Subcutaneous abdominal adipose tissue (tissue), 5 donors: Measurements from ENCODE around the gene MAP1S.

ENCODE experiments used
- H3K27ac ChIP-seq: one replicate; pipeline ENCODE4 v1.7.0; 2013; ENCODE audit warnings: low read depth, mild to moderate bottlenecking, inconsistent platforms, low read length, moderate library complexity
- H3K27me3 ChIP-seq, 5 donors: one replicate each; pipeline ENCODE4 v1.7.0; 2013; ENCODE audit warnings: low read length in 5 of 5, inconsistent platforms in 1 of 5; ENCODE audit not compliant: control insufficient read depth in 5 of 5, insufficient read depth in 4 of 5
- H3K36me3 ChIP-seq, 5 donors: one replicate each; pipeline ENCODE4 v1.7.0; 2013; ENCODE audit warnings: low read length in 5 of 5; ENCODE audit not compliant: control insufficient read depth in 5 of 5, insufficient read depth in 5 of 5
- H3K4me1 ChIP-seq, 5 donors: one replicate each; pipeline ENCODE4 v1.7.0; 2013; ENCODE audit warnings: low read length in 5 of 5, mild to moderate bottlenecking in 3 of 5, moderate library complexity in 1 of 5; ENCODE audit not compliant: control insufficient read depth in 5 of 5, insufficient read depth in 5 of 5
- H3K4me3 ChIP-seq, 5 donors: one replicate each; pipeline ENCODE4 v1.7.0; 2013; ENCODE audit warnings: low read length in 5 of 5, low read depth in 1 of 5
- H3K9ac ChIP-seq, 5 donors: one replicate each; pipeline ENCODE4 v1.7.0; 2013; ENCODE audit warnings: low read length in 5 of 5, mild to moderate bottlenecking in 4 of 5, moderate library complexity in 3 of 5
- H3K9me3 ChIP-seq, 5 donors: one replicate each; pipeline ENCODE4 v1.7.0; 2013; ENCODE audit warnings: low read length in 5 of 5; ENCODE audit not compliant: control insufficient read depth in 5 of 5
- donor health status: healthy.
- donor health status: healthy.
- donor health status: healthy.
- donor health status: healthy.
- donor health status: healthy.

The MAP1S gene

GRCh38 chr19:17758515-17758914, 39.2 kb downstream of the MAP1S start:
- H3K4me1 ChIP-seq = peaks cover 0 to 11% (median 3%) of the 10 kb centered on the region in 5 donors

DNA sequence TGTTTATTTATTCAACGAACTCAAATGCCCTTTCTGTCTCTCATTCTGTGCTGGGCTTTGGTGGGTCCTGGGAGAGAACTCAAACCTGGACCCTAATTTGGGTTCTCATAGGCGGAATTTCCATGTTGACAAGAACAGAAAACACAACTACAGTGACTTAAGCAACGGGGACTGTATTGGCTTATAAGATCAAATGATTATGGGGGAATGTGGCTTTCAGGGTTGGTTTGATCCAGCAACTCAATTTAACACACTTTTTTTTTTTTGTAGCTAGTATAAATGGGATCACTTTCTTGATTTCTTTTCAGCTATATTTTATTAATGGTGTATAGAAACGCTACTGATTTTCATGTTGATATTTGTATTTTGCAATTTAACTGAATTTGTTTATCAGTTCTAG, 41.9 kb downstream of the MAP1S start:
- H3K4me1 ChIP-seq = peaks cover 0 to 12% (median 4%) of the 10 kb centered on the region in 5 donors
- H3K9ac ChIP-seq = no peak overlapping the region
- no peaks in the 10 kb centered on the region for H3K36me3 ChIP-seq
- H3K9me3 ChIP-seq = no peaks in the 10 kb centered on the region
- peaks cover 0 to 6% (median 0%) of the 10 kb centered on the region in 5 donors for H3K27me3 ChIP-seq
- H3K4me3 ChIP-seq = no peak overlapping the region
- H3K27ac ChIP-seq = no peak overlapping the region

More at GRCh38 chr19:17758515-17758914, 39.2 kb downstream of the MAP1S start:
- no peak overlapping the region for H3K27ac ChIP-seq
- no peak overlapping the region for H3K9ac ChIP-seq
- H3K27me3 ChIP-seq = peaks cover 0 to 6% (median 0%) of the 10 kb centered on the region in 5 donors
- H3K4me3 ChIP-seq = no peak overlapping the region
- H3K9me3 ChIP-seq = no peaks in the 10 kb centered on the region
- H3K36me3 ChIP-seq = no peaks in the 10 kb centered on the region

GRCh38 chr19:17762505-17763229, 43.4 kb downstream of the MAP1S start:
- Histone ChIP-seq H3K27ac (no peak overlapping the region), H3K36me3 (no peaks in the 10 kb centered on the region), H3K27me3 (peaks cover 0 to 6% (median 0%) of the 10 kb centered on the region in 5 donors), H3K4me3 (no peak overlapping the region), H3K4me1 (peaks cover 0 to 15% (median 12%) of the 10 kb centered on the region in 5 donors), H3K9me3 (no peaks in the 10 kb centered on the region), H3K9ac (no peak overlapping the region)

GRCh38 chr19:17764348-17764747, 45.1 kb downstream of the MAP1S start:
- H3K4me1 ChIP-seq = peaks cover 0 to 15% (median 12%) of the 10 kb centered on the region in 5 donors
- no peak overlapping the region for H3K9ac ChIP-seq
- H3K36me3 ChIP-seq = no peaks in the 10 kb centered on the region
- H3K4me3 ChIP-seq = no peak overlapping the region
- H3K27ac ChIP-seq = no peak overlapping the region
- H3K27me3 ChIP-seq = peaks cover 0 to 6% (median 0%) of the 10 kb centered on the region in 5 donors
- H3K9me3 ChIP-seq = no peaks in the 10 kb centered on the region

DNA sequence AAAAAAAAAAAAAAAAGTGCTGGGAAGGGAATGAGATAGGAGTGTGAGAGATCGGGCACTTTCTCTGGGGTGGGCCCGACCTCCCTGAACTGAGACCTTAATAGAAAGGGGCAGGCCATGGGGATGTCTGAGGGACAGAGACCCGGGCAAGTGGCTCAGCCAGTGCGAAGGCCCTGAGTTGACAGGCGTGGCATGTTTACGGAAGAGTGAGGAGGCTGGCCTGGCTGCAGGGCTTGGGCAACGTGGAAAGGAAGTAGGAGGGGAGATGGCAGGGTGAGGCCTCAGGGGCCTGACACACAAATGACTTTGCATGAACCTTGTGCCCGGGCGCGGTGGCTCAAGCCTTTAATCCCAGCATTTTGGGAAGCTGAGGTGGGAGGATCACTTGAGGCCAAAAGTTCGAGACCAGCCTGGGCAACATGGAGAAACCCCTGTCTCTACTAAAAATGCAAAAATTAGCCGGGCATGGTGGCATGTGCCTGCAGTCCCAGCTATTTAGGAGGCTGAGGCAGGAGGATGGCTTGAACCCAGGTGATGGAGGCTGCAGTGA, 45.9 kb downstream of the MAP1S start:
- H3K4me1 ChIP-seq = peaks cover 0 to 15% (median 12%) of the 10 kb centered on the region in 5 donors
- no peaks in the 10 kb centered on the region for H3K9me3 ChIP-seq
- H3K4me3 ChIP-seq = no peak overlapping the region
- no peak overlapping the region for H3K27ac ChIP-seq
- peaks cover 0 to 6% (median 0%) of the 10 kb centered on the region in 5 donors for H3K27me3 ChIP-seq
- no peaks in the 10 kb centered on the region for H3K36me3 ChIP-seq
- H3K9ac ChIP-seq = no peak overlapping the region

GRCh38 chr19:17766543-17767131, 47.4 kb downstream of the MAP1S start:
- Histone ChIP-seq H3K27me3 (peaks cover 0 to 6% (median 0%) of the 10 kb centered on the region in 5 donors), H3K9me3 (no peaks in the 10 kb centered on the region), H3K36me3 (no peaks in the 10 kb centered on the region), H3K4me3 (peak overlapping the region in 3 of 5 donors; percentile 31 to 47 (median 38)), H3K4me1 (peaks cover 0 to 15% (median 12%) of the 10 kb centered on the region in 5 donors), H3K27ac (no peak overlapping the region), H3K9ac (peak overlapping the region in 1 of 5 donors; percentile 36)

DNA sequence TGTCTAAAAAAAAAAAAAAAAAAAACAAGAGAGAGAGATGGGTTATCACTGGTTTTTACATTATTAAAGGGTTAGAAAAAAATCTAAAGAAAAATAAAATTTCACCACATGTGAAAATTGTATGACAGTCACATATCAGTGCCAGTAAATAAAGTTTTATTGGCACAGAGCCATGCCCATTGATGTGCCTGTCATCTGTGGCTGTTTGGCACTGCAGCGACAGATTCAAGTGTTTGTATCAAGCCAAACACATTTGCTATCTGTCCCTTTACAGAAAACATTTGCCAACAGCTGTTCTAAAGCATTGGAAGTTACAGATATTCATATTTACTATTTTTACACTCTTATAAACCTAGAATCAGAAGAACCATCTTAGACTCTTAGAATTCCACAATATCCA, 48.3 kb downstream of the MAP1S start:
- H3K4me1 ChIP-seq = peaks cover 0 to 15% (median 12%) of the 10 kb centered on the region in 5 donors
- H3K36me3 ChIP-seq = peaks cover 0 to 3% (median 0%) of the 10 kb centered on the region in 5 donors
- no peak overlapping the region for H3K9ac ChIP-seq
- H3K27ac ChIP-seq = no peak overlapping the region
- H3K9me3 ChIP-seq = peaks cover 0 to 3% (median 0%) of the 10 kb centered on the region in 5 donors
- no peak overlapping the region for H3K4me3 ChIP-seq
- peaks cover 0 to 2% (median 0%) of the 10 kb centered on the region in 5 donors for H3K27me3 ChIP-seq

GRCh38 chr19:17770613-17771012, 51.3 kb downstream of the MAP1S start:
- Histone ChIP-seq H3K27ac (no peak overlapping the region), H3K9me3 (peaks cover 0 to 3% (median 0%) of the 10 kb centered on the region in 5 donors), H3K4me3 (no peak overlapping the region), H3K27me3 (no peaks in the 10 kb centered on the region), H3K4me1 (peaks cover 0 to 15% (median 8%) of the 10 kb centered on the region in 5 donors), H3K9ac (no peak overlapping the region), H3K36me3 (peaks cover 0 to 3% (median 0%) of the 10 kb centered on the region in 5 donors)

- H3K4me3 ChIP-seq = no peak overlapping the region
- no peak overlapping the region for H3K27ac ChIP-seq
- peaks cover 0 to 3% (median 0%) of the 10 kb centered on the region in 5 donors for H3K36me3 ChIP-seq
- H3K9me3 ChIP-seq = peaks cover 0 to 3% (median 0%) of the 10 kb centered on the region in 5 donors
- H3K4me1 ChIP-seq = peaks cover 0 to 24% (median 11%) of the 10 kb centered on the region in 5 donors
- H3K9ac ChIP-seq = no peak overlapping the region
- H3K27me3 ChIP-seq = peaks cover 0 to 2% (median 0%) of the 10 kb centered on the region in 5 donors
Measured at GRCh38 chr19:17772172-17772571, 52.9 kb downstream of the MAP1S start.
